Psoas muscle (tissue), 8 donors: ENCODE results near the gene CBLN2. TPM values are rescaled to one million over a fixed set of nuclear protein-coding genes. Genes with fewer than 3 reads are reported as not detected.

Experiments
- ATAC-seq, 4 donors: fragments of 200-7000 bp; cut with Tn5 transposase; one replicate each; pipeline ENCODE4 v1.9.1; 2020; ENCODE audit warnings: moderate library complexity in 3 of 4, mild to moderate bottlenecking in 2 of 4
- DNase-seq, 2 donors: peaks; one replicate each; pipeline ENCODE4 v3.0.0-alpha.2; 2020
- H3K27ac ChIP-seq: fragments of 200-600 bp; one replicate; pipeline ENCODE4 v1.8.0; 2022
- H3K27me3 ChIP-seq, 3 donors: fragments of 200-600 bp in 1 of 3; one replicate each; pipeline versions ENCODE4 v1.6.1 to v1.8.0; 2013 to 2022; ENCODE audit warnings: low read length in 2 of 3, mild to moderate bottlenecking in 2 of 3, moderate library complexity in 1 of 3; ENCODE audit not compliant: insufficient read depth in 3 of 3
- H3K36me3 ChIP-seq, 2 donors: fragments of 200-600 bp in 1 of 2; one replicate each; pipeline versions ENCODE4 v1.6.1 to v1.8.0; 2013 to 2022; ENCODE audit warnings: low read depth in 1 of 2, mild to moderate bottlenecking in 1 of 2, moderate library complexity in 1 of 2; ENCODE audit not compliant: insufficient read depth in 1 of 2
- H3K4me1 ChIP-seq: fragments of 200-600 bp; one replicate; pipeline ENCODE4 v1.8.0; 2022
- H3K4me3 ChIP-seq: fragments of 200-600 bp; one replicate; pipeline ENCODE4 v1.8.0; 2022; ENCODE audit warnings: mild to moderate bottlenecking
- H3K9me3 ChIP-seq: fragments of 200-600 bp; one replicate; pipeline ENCODE4 v1.8.0; 2022
- WGBS, 3 donors: extraction: QIAGEN DNeasy Blood & Tissue Kit; methylation state at CpG; one replicate each; pipeline versions ENCODE4 v1.1.6 to v1.1.7; 2013; 5-methylcytosine and 5-hydroxymethylcytosine counted together
- intact Hi-C, 2 donors: fragments of 100-400 bp; cut with DNase I; formaldehyde crosslinking; loops; one replicate each; pipeline versions ENCODE4 v1.11.0 to v1.14.2; 2022
- polyA plus RNA-seq, 3 donors: library from polyadenylated mRNA; stranded (reverse); fragments of 200-250 nt; gene quantifications; one replicate each; pipeline ENCODE4 v1.2.3, GENCODE V29; 2013
- total RNA-seq, 4 donors: library from RNA; stranded (reverse); fragmentation: NEBNext Ultra II Directional in 2 of 4; extraction: Animal tissue kit (Norgen Biotek cat#: 25700) in 2 of 4; gene quantifications; one replicate each; pipeline versions ENCODE4 v1.2.1 to v1.2.4, GENCODE V29; 2021 to 2023
- TF ChIP-seq, protein P1 (sequence below): fragments of 200-600 bp; IDR thresholded peaks from one replicate; pipeline ENCODE4 v1.8.0; 2022; ENCODE audit warnings: antibody characterized with exemption
- donor health status: healthy with polysubstance abuse.
- donor health status: DM: no; HTN: no; CAD: no; lungs with moderate emphysema.
- donor health status: Bipolar disorder and iron deficiency.
- donor health status: healthy.
- donor health status: DM: yes; HTN: yes; CAD: no.
- donor health status: DM: no; HTN: no; CAD: no.
- donor health status: DM: no; HTN: no; CAD: no.
- donor health status: DM: yes; HTN: yes; CAD: no.

The CBLN2 gene
- total and polyA plus RNA-seq, 7 donors = 0.05 TPM; not detected in 6

DNA sequence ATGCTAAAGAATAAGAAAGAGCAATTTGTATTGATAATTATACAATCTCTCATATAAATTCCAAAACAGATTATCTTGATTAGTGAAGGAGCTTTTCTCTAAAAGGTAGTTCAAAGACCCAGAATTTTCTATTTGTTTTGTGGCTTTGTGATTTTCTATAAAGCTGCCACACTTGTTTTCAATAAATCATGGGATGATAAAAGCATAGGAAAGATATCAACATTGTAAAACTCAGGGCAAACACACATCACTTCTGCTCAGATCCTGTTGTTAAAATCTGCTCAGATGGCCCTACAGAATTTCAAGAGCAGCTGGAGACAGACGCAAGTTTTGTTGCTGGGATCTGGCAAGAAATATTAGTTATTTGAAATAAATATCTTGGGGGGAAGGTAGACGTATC, 28.8 kb upstream of the CBLN2 start:
- no peak for ATAC-seq
- intact Hi-C loops = no loop called here
- DNase-seq = no peak
- WGBS, 3 donors = 24 to 29% (median 26%) methylated on average over 2 of the region's 2 CpGs
- Histone ChIP-seq H3K4me1 (no peaks in the 10 kb centered on the region), H3K36me3 (no peaks in the 10 kb centered on the region), H3K9me3 (no peaks in the 10 kb centered on the region), H3K27ac (no peak overlapping the region), H3K4me3 (no peak overlapping the region), H3K27me3 (no peaks in the 10 kb centered on the region)
- TF ChIP-seq, protein P1, sequence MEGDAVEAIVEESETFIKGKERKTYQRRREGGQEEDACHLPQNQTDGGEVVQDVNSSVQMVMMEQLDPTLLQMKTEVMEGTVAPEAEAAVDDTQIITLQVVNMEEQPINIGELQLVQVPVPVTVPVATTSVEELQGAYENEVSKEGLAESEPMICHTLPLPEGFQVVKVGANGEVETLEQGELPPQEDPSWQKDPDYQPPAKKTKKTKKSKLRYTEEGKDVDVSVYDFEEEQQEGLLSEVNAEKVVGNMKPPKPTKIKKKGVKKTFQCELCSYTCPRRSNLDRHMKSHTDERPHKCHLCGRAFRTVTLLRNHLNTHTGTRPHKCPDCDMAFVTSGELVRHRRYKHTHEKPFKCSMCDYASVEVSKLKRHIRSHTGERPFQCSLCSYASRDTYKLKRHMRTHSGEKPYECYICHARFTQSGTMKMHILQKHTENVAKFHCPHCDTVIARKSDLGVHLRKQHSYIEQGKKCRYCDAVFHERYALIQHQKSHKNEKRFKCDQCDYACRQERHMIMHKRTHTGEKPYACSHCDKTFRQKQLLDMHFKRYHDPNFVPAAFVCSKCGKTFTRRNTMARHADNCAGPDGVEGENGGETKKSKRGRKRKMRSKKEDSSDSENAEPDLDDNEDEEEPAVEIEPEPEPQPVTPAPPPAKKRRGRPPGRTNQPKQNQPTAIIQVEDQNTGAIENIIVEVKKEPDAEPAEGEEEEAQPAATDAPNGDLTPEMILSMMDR = no peak

DNA sequence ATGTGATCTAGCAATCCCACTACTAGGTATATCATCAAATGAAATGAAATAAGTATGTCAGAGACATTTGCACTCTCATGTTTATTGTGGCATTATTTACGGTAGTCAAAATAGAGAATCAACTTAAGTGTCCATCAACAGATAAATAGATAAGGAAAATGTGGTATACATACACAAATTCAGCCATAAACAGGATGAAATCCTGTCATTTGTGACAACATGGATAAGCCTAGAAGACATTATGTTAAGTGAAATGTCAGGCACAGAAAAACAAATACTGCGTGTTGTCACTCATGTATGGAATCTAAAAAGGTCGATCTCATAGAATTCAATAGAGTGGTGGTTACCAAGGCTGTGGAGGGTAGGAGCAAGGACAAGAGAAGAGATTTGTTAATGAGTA, 22.1 kb upstream of the CBLN2 start:
- Histone ChIP-seq H3K4me1 (no peaks in the 10 kb centered on the region), H3K27me3 (no peaks in the 10 kb centered on the region), H3K27ac (no peak overlapping the region), H3K9me3 (peaks cover 3% of the 10 kb centered on the region), H3K36me3 (no peaks in the 10 kb centered on the region), H3K4me3 (no peak overlapping the region)
- ATAC-seq (no peak), DNase-seq (no peak)
- 75 to 95% (median 89%) methylated on average over 3 of the region's 3 CpGs for WGBS, 3 donors
- TF ChIP-seq, protein P1 = no peak
- intact Hi-C loops = no loop called here

DNA sequence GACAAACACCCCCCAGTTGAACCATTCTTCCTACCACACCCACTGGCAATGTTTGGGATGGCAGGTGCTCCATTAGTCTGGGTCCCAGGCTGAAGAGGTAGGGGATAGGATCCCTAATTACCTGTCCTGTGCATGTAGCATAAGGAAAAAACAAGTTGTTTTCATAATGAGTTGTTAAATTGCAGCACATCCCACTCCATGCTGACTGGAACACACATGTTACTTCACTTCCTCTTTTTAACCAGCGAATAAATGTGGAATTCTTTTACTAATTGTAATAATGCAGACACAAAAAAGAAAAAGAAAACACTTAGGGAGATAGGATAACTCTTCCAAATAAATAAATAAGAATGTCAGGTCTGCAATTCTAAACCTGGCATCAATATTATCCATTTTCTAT, 11.8 kb upstream of the CBLN2 start:
- Histone ChIP-seq H3K4me3 (no peak overlapping the region), H3K27me3 (no peaks in the 10 kb centered on the region), H3K4me1 (no peaks in the 10 kb centered on the region), H3K9me3 (no peaks in the 10 kb centered on the region), H3K27ac (no peak overlapping the region), H3K36me3 (no peaks in the 10 kb centered on the region)
- ATAC-seq = no peak
- no peak for DNase-seq
- TF ChIP-seq, protein P1 = no peak
- 65 to 76% (median 71%) methylated on average over 1 of the region's 1 CpG for WGBS, 3 donors
- intact Hi-C loops = no loop called here

DNA sequence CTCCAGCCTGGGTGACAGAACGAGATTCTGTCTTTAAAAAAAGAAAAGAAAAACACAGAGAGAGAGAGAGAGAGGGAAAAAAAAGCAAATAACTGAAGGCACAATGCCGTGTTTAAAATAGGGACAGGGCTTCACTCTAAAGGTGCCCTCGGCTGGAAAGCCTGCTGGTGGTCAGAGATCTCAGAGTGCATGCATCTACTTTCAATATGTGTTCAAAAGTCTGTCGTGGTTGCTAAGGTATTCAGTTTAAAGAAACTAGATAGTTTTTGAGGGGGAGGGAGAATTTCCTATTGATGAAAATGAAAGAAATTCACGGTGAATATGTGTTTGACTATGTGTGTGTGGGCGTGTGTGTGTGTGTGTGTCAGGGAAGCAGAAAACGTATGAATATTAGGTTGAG, 11.0 kb upstream of the CBLN2 start:
- TF ChIP-seq, protein P1 = no peak
- Histone ChIP-seq H3K27me3 (no peaks in the 10 kb centered on the region), H3K36me3 (no peaks in the 10 kb centered on the region), H3K4me1 (no peaks in the 10 kb centered on the region), H3K27ac (no peak overlapping the region), H3K9me3 (no peaks in the 10 kb centered on the region), H3K4me3 (no peak overlapping the region)
- ATAC-seq (no peak), DNase-seq (no peak)
- 51 to 65% (median 53%) methylated on average over 7 of the region's 7 CpGs for WGBS, 3 donors
- intact Hi-C loops = no loop called here

DNA sequence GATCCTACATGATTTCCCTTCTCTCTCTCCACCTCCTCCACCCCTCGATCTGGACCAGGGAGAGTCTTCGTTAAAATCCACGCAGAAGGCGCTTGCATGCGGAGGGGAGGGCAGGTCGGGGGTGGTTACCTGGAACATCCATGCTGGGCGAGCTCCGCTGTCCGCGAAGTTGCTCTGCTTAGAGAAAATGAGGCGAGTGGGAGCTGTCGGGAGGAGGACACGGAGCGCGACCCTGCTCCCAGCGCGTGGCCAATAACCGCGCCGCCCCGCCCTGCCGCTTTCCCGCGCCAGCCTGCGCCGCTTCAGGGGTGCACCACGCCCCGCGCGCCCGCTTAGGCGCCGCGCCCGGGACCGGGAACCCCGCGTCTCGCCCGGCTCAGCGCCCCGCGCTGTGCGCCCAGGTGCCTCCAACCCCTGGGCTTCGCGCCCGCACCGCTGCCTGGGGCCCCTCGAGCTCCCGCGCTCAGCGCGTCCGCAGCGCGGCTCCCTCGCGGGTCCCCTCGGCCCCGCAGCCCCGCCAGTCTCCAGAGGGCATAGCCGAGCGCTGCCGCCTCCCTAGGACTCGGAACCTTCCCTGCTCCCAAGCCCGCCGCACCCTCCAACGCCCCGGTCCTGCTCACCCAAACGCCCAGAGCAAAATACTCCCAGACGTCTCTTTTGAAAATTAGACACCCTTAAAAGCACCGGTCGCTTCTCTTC, 636 bp downstream of the CBLN2 start:
- intact Hi-C loops = no loop called here
- no peak for ATAC-seq
- no peak overlapping the region for H3K27ac ChIP-seq
- H3K27me3 ChIP-seq = peaks cover 0 to 48% (median 22%) of the 10 kb centered on the region in 3 donors
- WGBS, 3 donors = 1% methylated on average over 70 to 73 of the region's 73 CpGs
- TF ChIP-seq, protein P1 = no peak
- H3K4me3 ChIP-seq = no peak overlapping the region
- no peaks in the 10 kb centered on the region for H3K9me3 ChIP-seq
- no peaks in the 10 kb centered on the region for H3K36me3 ChIP-seq
- no peaks in the 10 kb centered on the region for H3K4me1 ChIP-seq
- no peak for DNase-seq
